ENCODE measurements around the gene LIPM.

- no peak for TF ChIP-seq CTCF (IDR thresholded peaks at IDR 0.05 in 8 of 11, conservative IDR thresholded peaks at IDR 0.05 in 3 of 11)
- no peak for TF ChIP-seq POLR2AphosphoS5 (IDR thresholded peaks at IDR 0.05)
Measured at GRCh38 chr10:88819290-88819689, 16.8 kb downstream of the LIPM start.
